ENCODE measurements around the gene GDF10.

DNA sequence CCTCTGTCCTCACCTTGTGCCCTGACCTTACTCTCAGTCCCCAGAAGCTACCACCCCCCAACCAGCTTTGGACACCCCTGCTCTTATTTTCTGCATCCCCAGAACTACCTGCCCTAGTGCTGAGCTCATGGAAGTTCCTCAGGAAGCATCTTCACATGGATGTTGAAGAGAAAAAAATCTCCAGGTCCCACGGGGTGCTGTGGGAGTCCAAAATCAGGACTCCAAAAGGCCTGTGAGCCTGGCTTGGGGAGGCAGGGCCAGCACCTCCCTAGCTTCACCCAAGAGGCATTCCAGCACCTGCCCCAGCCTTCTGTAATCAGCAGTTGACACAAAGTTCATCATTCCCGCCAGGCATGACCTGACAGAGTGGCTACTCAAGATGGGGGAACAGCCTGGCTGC, 20.7 kb upstream of the GDF10 start:
- TF ChIP-seq, protein P1, sequence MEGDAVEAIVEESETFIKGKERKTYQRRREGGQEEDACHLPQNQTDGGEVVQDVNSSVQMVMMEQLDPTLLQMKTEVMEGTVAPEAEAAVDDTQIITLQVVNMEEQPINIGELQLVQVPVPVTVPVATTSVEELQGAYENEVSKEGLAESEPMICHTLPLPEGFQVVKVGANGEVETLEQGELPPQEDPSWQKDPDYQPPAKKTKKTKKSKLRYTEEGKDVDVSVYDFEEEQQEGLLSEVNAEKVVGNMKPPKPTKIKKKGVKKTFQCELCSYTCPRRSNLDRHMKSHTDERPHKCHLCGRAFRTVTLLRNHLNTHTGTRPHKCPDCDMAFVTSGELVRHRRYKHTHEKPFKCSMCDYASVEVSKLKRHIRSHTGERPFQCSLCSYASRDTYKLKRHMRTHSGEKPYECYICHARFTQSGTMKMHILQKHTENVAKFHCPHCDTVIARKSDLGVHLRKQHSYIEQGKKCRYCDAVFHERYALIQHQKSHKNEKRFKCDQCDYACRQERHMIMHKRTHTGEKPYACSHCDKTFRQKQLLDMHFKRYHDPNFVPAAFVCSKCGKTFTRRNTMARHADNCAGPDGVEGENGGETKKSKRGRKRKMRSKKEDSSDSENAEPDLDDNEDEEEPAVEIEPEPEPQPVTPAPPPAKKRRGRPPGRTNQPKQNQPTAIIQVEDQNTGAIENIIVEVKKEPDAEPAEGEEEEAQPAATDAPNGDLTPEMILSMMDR (IDR thresholded peaks at IDR 0.05), result no peak
- TF ChIP-seq EZH2 (IDR thresholded peaks at IDR 0.05; ENCODE audit: borderline replicate concordance, insufficient read depth, low read depth, low read length, poor library complexity, severe bottlenecking), result no peak
